ENCODE data around the gene ZNF839. TPM values are rescaled to one million over a fixed set of nuclear protein-coding genes. Genes with fewer than 3 reads are reported as not detected.

The ZNF839 gene
- total RNA-seq, 4 donors from 2014 or later, result 6.7 to 14.1 (median 11.1) TPM

- intact Hi-C loops (cut with DNase I; ENCODE audit: low total_unique reads) (no loop called here), in situ Hi-C loops (cut with MboI; ENCODE audit: low pct_ligation_motif_present in 1 of 4, low pct_unique_long_range_greater_than_20kb in 1 of 4, low sequenced_read_pairs in 3 of 4) (no loop called here)
- TF ChIP-seq CTCF (IDR thresholded peaks at IDR 0.05) (no peak), POLR2AphosphoS5 (IDR thresholded peaks at IDR 0.05) (no peak), EP300 (IDR thresholded peaks at IDR 0.05; ENCODE audit: low read depth) (no peak), POLR2A (IDR thresholded peaks at IDR 0.05) (no peak)
- H3K4me3 ChIP-seq, result no peak overlapping the region
- no peaks in the 10 kb centered on the region for H3K9me3 ChIP-seq
- H3K36me3 ChIP-seq, result no peaks in the 10 kb centered on the region
- H3K4me1 ChIP-seq, result peaks cover 0 to 5% (median 0%) of the 10 kb centered on the region in 4 donors
- DNase-seq, result no peak
- 84 to 90% methylated on average over 6 of the region's 6 CpGs for WGBS, 2 donors (ENCODE audit: low coverage in 1 of 2)
- no peak overlapping the region for H3K27ac ChIP-seq
- H3K27me3 ChIP-seq, result no peaks in the 10 kb centered on the region
Measured at GRCh38 chr14:102278631-102278935, 41.0 kb upstream of the ZNF839 start.

- peaks cover 0 to 5% (median 0%) of the 10 kb centered on the region in 4 donors for H3K4me1 ChIP-seq
- H3K27ac ChIP-seq, result peak overlapping the region in 1 of 4 donors; percentile 12
- no peak overlapping the region for H3K4me3 ChIP-seq
- in situ Hi-C loops (cut with MboI; ENCODE audit: low pct_ligation_motif_present in 1 of 4, low pct_unique_long_range_greater_than_20kb in 1 of 4, low sequenced_read_pairs in 3 of 4) (no loop called here), intact Hi-C loops (cut with DNase I; ENCODE audit: low total_unique reads) (no loop called here)
- H3K27me3 ChIP-seq, result no peaks in the 10 kb centered on the region
- no peaks in the 10 kb centered on the region for H3K36me3 ChIP-seq
- H3K9me3 ChIP-seq, result no peaks in the 10 kb centered on the region
- TF ChIP-seq POLR2AphosphoS5 (IDR thresholded peaks at IDR 0.05) (no peak), CTCF (IDR thresholded peaks at IDR 0.05) (no peak), POLR2A (IDR thresholded peaks at IDR 0.05) (no peak), EP300 (IDR thresholded peaks at IDR 0.05; ENCODE audit: low read depth) (no peak)
- DNase-seq, result no peak
- WGBS, 2 donors (ENCODE audit: low coverage in 1 of 2), result 92 to 95% methylated on average over 3 of the region's 3 CpGs
Measured at GRCh38 chr14:102279282-102279681, 40.3 kb upstream of the ZNF839 start.

GRCh38 chr14:102279688-102280348, 39.7 kb upstream of the ZNF839 start:
- H3K4me1 ChIP-seq, result peaks cover 0 to 5% (median 0%) of the 10 kb centered on the region in 4 donors
- TF ChIP-seq POLR2AphosphoS5 (IDR thresholded peaks at IDR 0.05) (no peak), CTCF (IDR thresholded peaks at IDR 0.05) (no peak), EP300 (IDR thresholded peaks at IDR 0.05; ENCODE audit: low read depth) (no peak), POLR2A (IDR thresholded peaks at IDR 0.05) (no peak)
- no peak overlapping the region for H3K4me3 ChIP-seq
- DNase-seq, result no peak
- H3K36me3 ChIP-seq, result no peaks in the 10 kb centered on the region
- intact Hi-C loops (cut with DNase I; ENCODE audit: low total_unique reads) (no loop called here), in situ Hi-C loops (cut with MboI; ENCODE audit: low pct_ligation_motif_present in 1 of 4, low pct_unique_long_range_greater_than_20kb in 1 of 4, low sequenced_read_pairs in 3 of 4) (no loop called here)
- 71 to 86% methylated on average over 1 to 8 of the region's 8 CpGs for WGBS, 2 donors (ENCODE audit: low coverage in 1 of 2)
- H3K9me3 ChIP-seq, result no peaks in the 10 kb centered on the region
- no peaks in the 10 kb centered on the region for H3K27me3 ChIP-seq
- H3K27ac ChIP-seq, result peak overlapping the region in 1 of 4 donors; percentile 12

GRCh38 chr14:102280376-102280962, 39.1 kb upstream of the ZNF839 start:
- intact Hi-C loops (cut with DNase I; ENCODE audit: low total_unique reads) (no loop called here), in situ Hi-C loops (cut with MboI; ENCODE audit: low pct_ligation_motif_present in 1 of 4, low pct_unique_long_range_greater_than_20kb in 1 of 4, low sequenced_read_pairs in 3 of 4) (no loop called here)
- H3K9me3 ChIP-seq, result no peaks in the 10 kb centered on the region
- no peak overlapping the region for H3K27ac ChIP-seq
- H3K4me3 ChIP-seq, result no peak overlapping the region
- H3K36me3 ChIP-seq, result no peaks in the 10 kb centered on the region
- peaks cover 0 to 5% (median 0%) of the 10 kb centered on the region in 4 donors for H3K4me1 ChIP-seq
- TF ChIP-seq POLR2AphosphoS5 (IDR thresholded peaks at IDR 0.05) (no peak), POLR2A (IDR thresholded peaks at IDR 0.05) (no peak), EP300 (IDR thresholded peaks at IDR 0.05; ENCODE audit: low read depth) (no peak), CTCF (IDR thresholded peaks at IDR 0.05) (no peak)
- no peak for DNase-seq
- H3K27me3 ChIP-seq, result no peaks in the 10 kb centered on the region
- 70 to 94% methylated on average over 2 to 8 of the region's 8 CpGs for WGBS, 2 donors (ENCODE audit: low coverage in 1 of 2)

All from transverse colon (tissue), 4 donors.